ENCODE measurements around the gene ARHGAP19. TPM values are rescaled to one million over a fixed set of nuclear protein-coding genes. Genes with fewer than 3 reads are reported as not detected.

The ARHGAP19 gene
- total RNA-seq, 1 experiment from 2014 or later: 33.2 TPM

GRCh38 chr10:97229322-97230015 lies 63.0 kb downstream of the ARHGAP19 start:
- no peak overlapping the region for H3T11ph ChIP-seq (ENCODE audit: low read length)
- no peaks in the 10 kb centered on the region for H3K79me1 ChIP-seq (ENCODE audit: insufficient read depth, low read depth, low read length, poor library complexity, severe bottlenecking)
- no peak overlapping the region for H3K4me3 Mint-ChIP-seq
- WGBS (ENCODE audit: extremely low coverage, insufficient read length, low lambda C conversion rate): no CpG with 5 or more reads among the region's 1 CpG
- no peak for TF ChIP-seq CTCF (conservative IDR thresholded peaks at IDR 0.05)
- H3K4me1 Mint-ChIP-seq: peaks cover 0 to 1% of the 10 kb centered on the region in 2 experiments; a peak in 2 of 4 replicates
- H3K4ac ChIP-seq (ENCODE audit: low read depth, low read length): no peak overlapping the region
- H4K20me1 ChIP-seq (ENCODE audit: control insufficient read depth, insufficient read depth, insufficient read length): no peaks in the 10 kb centered on the region
- no peaks in the 10 kb centered on the region for H3K9me3 Mint-ChIP-seq
- no peaks in the 10 kb centered on the region for H3K27me3 ChIP-seq (ENCODE audit: insufficient read depth, low read length)
- H3K79me2 ChIP-seq (ENCODE audit: insufficient read depth, low read length): no peaks in the 10 kb centered on the region
- no peak overlapping the region for H3K27ac Mint-ChIP-seq
- H3K36me3 Mint-ChIP-seq (ENCODE audit: insufficient read depth in 1 of 3, low read depth in 3 of 3): peaks cover 3 to 50% (median 37%) of the 10 kb centered on the region in 3 experiments; a peak in 6 of 7 replicates
- no peak overlapping the region for H2BK12ac ChIP-seq (ENCODE audit: insufficient read length, low read depth, low read length)
- no peak overlapping the region for H3K18ac ChIP-seq (ENCODE audit: insufficient read length, low read depth, low read length)
- H3K23me2 ChIP-seq (ENCODE audit: insufficient read length, low read depth, low read length, poor library complexity, severe bottlenecking): no peaks in the 10 kb centered on the region
- no peak overlapping the region for H2AFZ ChIP-seq (ENCODE audit: low read length)
- H2BK15ac ChIP-seq (ENCODE audit: low read depth, low read length): no peak overlapping the region
- no peak overlapping the region for H4K5ac ChIP-seq (ENCODE audit: insufficient read length, low read depth, low read length)
- no peak overlapping the region for H2BK120ac ChIP-seq (ENCODE audit: low read depth, low read length, poor library complexity, severe bottlenecking)
- H4K91ac ChIP-seq (ENCODE audit: insufficient read length, low read depth, low read length): no peak overlapping the region
- no peak overlapping the region for H4K8ac ChIP-seq (replicated peaks; ENCODE audit: insufficient read length, low read depth, low read length)
- no peak overlapping the region for H3K4me2 ChIP-seq (ENCODE audit: insufficient read depth, insufficient read length, low read length)
- no peaks in the 10 kb centered on the region for H3K4me1 ChIP-seq (ENCODE audit: insufficient read depth, low read length)
- H2AK5ac ChIP-seq (ENCODE audit: insufficient read length, low read length): no peak overlapping the region
- H3K9ac ChIP-seq (ENCODE audit: extremely low read depth, insufficient read length, low read length): no peak overlapping the region
- H3K9me3 ChIP-seq (ENCODE audit: control insufficient read depth, low read depth, low read length): no peaks in the 10 kb centered on the region
- no peak overlapping the region for H3K14ac ChIP-seq (ENCODE audit: insufficient read depth, low read length)
- H3K23ac ChIP-seq (ENCODE audit: insufficient read length, low read depth, low read length): no peak overlapping the region
- no peak overlapping the region for H2BK5ac ChIP-seq (ENCODE audit: insufficient read length, low read length)
- H3K27me3 Mint-ChIP-seq (ENCODE audit: low read depth): no peaks in the 10 kb centered on the region
- H3K56ac ChIP-seq (ENCODE audit: insufficient read length, low read depth, low read length): no peak overlapping the region
- no peak overlapping the region for H3K27ac ChIP-seq (ENCODE audit: insufficient read length, low read depth, low read length)
- DNase-seq: no peak
- H2BK20ac ChIP-seq (ENCODE audit: low read depth, low read length, poor library complexity, severe bottlenecking): no peak overlapping the region
